OCI-LY1 (cell line): Measurements from ENCODE around the gene IQSEC1.

ENCODE experiments used
- H2AFZ ChIP-seq: fragments of 200-600 bp; sonication (generic), shearing (Covaris generic); 2 replicates; pipeline ENCODE4 v1.6.0; 2014; ENCODE audit warnings: antibody characterized with exemption, mild to moderate bottlenecking, low read length
- H3F3A ChIP-seq: fragments of 200-600 bp; sonication (generic), shearing (Covaris generic); 2 replicates; pipeline ENCODE4 v1.6.0; 2014; ENCODE audit warnings: mild to moderate bottlenecking, antibody characterized with exemption, low read length, moderate library complexity; ENCODE audit not compliant: insufficient read depth
- H3K27ac ChIP-seq: fragments of 200-600 bp; sonication (generic); 2 replicates; pipeline ENCODE4 v1.5.1; 2014; ENCODE audit warnings: low read length, mixed run types, mild to moderate bottlenecking, low read depth; ENCODE audit not compliant: poor library complexity, severe bottlenecking
- H3K27me3 ChIP-seq: fragments of 200-600 bp; sonication (generic); 2 replicates; pipeline ENCODE4 v1.6.0; 2014; ENCODE audit warnings: antibody characterized with exemption, mild to moderate bottlenecking, low read length, moderate library complexity; ENCODE audit not compliant: insufficient read depth
- H3K36me3 ChIP-seq: fragments of 200-600 bp; sonication (generic); 2 replicates; pipeline ENCODE4 v1.6.1; 2014; ENCODE audit warnings: mild to moderate bottlenecking, antibody characterized with exemption, low read length, moderate library complexity, mixed read lengths; ENCODE audit not compliant: insufficient read depth
- H3K4me1 ChIP-seq: fragments of 200-600 bp; sonication (generic); 2 replicates; pipeline ENCODE4 v1.5.1; 2014; ENCODE audit warnings: mild to moderate bottlenecking, low read length, moderate library complexity; ENCODE audit not compliant: insufficient read depth, severe bottlenecking
- H3K4me2 ChIP-seq: fragments of 200-600 bp; sonication (generic), shearing (Covaris generic); 2 replicates; pipeline ENCODE4 v1.6.1; 2014; ENCODE audit warnings: low read length
- H3K4me3 ChIP-seq: fragments of 200-600 bp; sonication (generic); 2 replicates; pipeline ENCODE4 v1.5.1; 2014; ENCODE audit warnings: low read length, low read depth, mild to moderate bottlenecking, mixed read lengths; ENCODE audit not compliant: poor library complexity, severe bottlenecking
- H3K79me2 ChIP-seq: fragments of 200-600 bp; shearing (Covaris generic); 2 replicates; pipeline ENCODE4 v1.6.1; 2016; ENCODE audit warnings: mixed run types, low read length, mixed read lengths; ENCODE audit not compliant: insufficient read depth
- H3K9ac ChIP-seq: fragments of 200-600 bp; sonication (generic), shearing (Covaris generic); 2 replicates; pipeline ENCODE4 v1.6.1; 2014; ENCODE audit warnings: mild to moderate bottlenecking, low read length, mixed read lengths
- H3K9me2 ChIP-seq: fragments of 200-600 bp; sonication (generic), shearing (Covaris generic); 2 replicates; pipeline ENCODE4 v1.6.1; 2014; ENCODE audit warnings: low read depth, mild to moderate bottlenecking, low read length, mixed read lengths
- H3K9me3 ChIP-seq: fragments of 200-600 bp; shearing (Covaris generic); 2 replicates; pipeline ENCODE4 v1.6.1; 2014; ENCODE audit warnings: low read length, mixed read lengths
- H4K20me1 ChIP-seq: fragments of 200-600 bp; sonication (generic), shearing (Covaris generic); 2 replicates; pipeline ENCODE4 v1.6.0; 2016; ENCODE audit warnings: mild to moderate bottlenecking, low read length; ENCODE audit not compliant: insufficient read depth
- EZH2 ChIP-seq: fragments of 200-600 bp; sonication (generic), shearing (Covaris generic); IDR thresholded peaks from 2 replicates; pipeline ENCODE4 v1.8.0; 2017; ENCODE audit warnings: borderline replicate concordance, mixed run types, mild to moderate bottlenecking, antibody characterized with exemption, low read length, moderate library complexity, mixed read lengths
- TF ChIP-seq, protein P1 (sequence below): fragments of 200-600 bp; sonication (generic), shearing (Covaris generic); IDR thresholded peaks from 2 replicates; pipeline ENCODE4 v1.5.1; 2017; ENCODE audit warnings: mild to moderate bottlenecking, antibody characterized with exemption, low read length, moderate library complexity, mixed read lengths

Gene IQSEC1

GRCh38 chr3:13116426-13116825 lies 43.2 kb upstream of the IQSEC1 start:
- H3K4me1 ChIP-seq, result peaks cover 5% of the 10 kb centered on the region
- no peak overlapping the region for H3K4me2 ChIP-seq
- H3K9ac ChIP-seq, result no peak overlapping the region
- no peaks in the 10 kb centered on the region for H3K9me3 ChIP-seq
- no peaks in the 10 kb centered on the region for H3K36me3 ChIP-seq
- H3K27me3 ChIP-seq, result peaks cover 12% of the 10 kb centered on the region; the same call in 1 of the 2 replicates
- no peaks in the 10 kb centered on the region for H3K9me2 ChIP-seq
- H3K4me3 ChIP-seq, result no peak overlapping the region
- TF ChIP-seq, protein P1, sequence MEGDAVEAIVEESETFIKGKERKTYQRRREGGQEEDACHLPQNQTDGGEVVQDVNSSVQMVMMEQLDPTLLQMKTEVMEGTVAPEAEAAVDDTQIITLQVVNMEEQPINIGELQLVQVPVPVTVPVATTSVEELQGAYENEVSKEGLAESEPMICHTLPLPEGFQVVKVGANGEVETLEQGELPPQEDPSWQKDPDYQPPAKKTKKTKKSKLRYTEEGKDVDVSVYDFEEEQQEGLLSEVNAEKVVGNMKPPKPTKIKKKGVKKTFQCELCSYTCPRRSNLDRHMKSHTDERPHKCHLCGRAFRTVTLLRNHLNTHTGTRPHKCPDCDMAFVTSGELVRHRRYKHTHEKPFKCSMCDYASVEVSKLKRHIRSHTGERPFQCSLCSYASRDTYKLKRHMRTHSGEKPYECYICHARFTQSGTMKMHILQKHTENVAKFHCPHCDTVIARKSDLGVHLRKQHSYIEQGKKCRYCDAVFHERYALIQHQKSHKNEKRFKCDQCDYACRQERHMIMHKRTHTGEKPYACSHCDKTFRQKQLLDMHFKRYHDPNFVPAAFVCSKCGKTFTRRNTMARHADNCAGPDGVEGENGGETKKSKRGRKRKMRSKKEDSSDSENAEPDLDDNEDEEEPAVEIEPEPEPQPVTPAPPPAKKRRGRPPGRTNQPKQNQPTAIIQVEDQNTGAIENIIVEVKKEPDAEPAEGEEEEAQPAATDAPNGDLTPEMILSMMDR, result no peak
- no peak for TF ChIP-seq EZH2
- H3K27ac ChIP-seq, result no peak overlapping the region
- no peaks in the 10 kb centered on the region for H3F3A ChIP-seq
- H3K79me2 ChIP-seq, result no peaks in the 10 kb centered on the region
- no peaks in the 10 kb centered on the region for H4K20me1 ChIP-seq
- no peak overlapping the region for H2AFZ ChIP-seq

DNA sequence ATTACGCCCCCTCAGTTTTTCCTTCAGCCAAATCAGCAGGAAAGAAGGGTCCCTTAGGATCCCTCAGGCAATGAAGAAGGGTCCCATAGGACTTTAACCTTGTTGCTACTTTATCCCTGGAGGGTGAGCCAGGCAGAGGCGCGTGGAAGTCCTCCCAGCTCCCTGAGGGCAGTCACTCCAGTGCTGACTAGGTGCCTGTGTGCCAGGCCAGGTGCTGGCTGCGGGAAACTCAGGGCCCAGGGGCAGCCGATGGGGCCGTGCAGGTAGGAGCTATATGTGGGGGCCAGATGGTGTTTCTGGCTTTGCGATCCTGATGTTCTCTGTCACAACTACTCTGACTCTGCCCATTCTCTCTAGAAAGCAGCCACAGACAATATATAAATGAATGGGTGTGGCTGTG lies 42.8 kb upstream of the IQSEC1 start:
- H3K9me2 ChIP-seq, result no peaks in the 10 kb centered on the region

DNA sequence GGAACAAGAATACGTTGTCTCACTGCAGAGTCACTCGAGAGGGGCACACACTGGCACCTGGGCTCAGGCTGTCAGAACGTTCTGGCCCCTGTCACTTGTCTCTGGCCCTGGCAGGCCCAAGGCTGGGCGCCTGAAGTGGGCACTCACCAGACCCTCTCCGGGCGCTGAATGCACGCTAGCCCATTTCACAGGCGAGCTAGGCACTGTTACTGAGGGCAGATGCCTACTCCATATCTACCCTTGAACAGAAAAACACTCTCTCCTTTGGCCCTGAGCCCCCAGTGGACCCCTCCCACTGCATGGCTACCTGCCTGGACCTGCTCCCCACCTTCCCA lies 42.3 kb upstream of the IQSEC1 start:
- H3K9me3 ChIP-seq, result no peaks in the 10 kb centered on the region
- no peak overlapping the region for H3K27ac ChIP-seq
- TF ChIP-seq, protein P1, result no peak
- TF ChIP-seq EZH2, result no peak

More for the DNA sequence above, 42.8 kb upstream of the IQSEC1 start:
- no peaks in the 10 kb centered on the region for H3K79me2 ChIP-seq
- H3K4me2 ChIP-seq, result no peak overlapping the region
- TF ChIP-seq, protein P1, result no peak
- no peak for TF ChIP-seq EZH2
- no peaks in the 10 kb centered on the region for H4K20me1 ChIP-seq
- no peaks in the 10 kb centered on the region for H3F3A ChIP-seq
- H2AFZ ChIP-seq, result no peak overlapping the region
- H3K36me3 ChIP-seq, result no peaks in the 10 kb centered on the region
- no peak overlapping the region for H3K9ac ChIP-seq
- no peak overlapping the region for H3K27ac ChIP-seq
- H3K27me3 ChIP-seq, result peaks cover 7% of the 10 kb centered on the region; the same call in 1 of the 2 replicates
- H3K4me1 ChIP-seq, result peaks cover 8% of the 10 kb centered on the region
- no peaks in the 10 kb centered on the region for H3K9me3 ChIP-seq
- no peak overlapping the region for H3K4me3 ChIP-seq

More for the DNA sequence above, 42.3 kb upstream of the IQSEC1 start:
- Histone ChIP-seq H2AFZ (no peak overlapping the region), H3K4me2 (no peak overlapping the region), H3K4me3 (no peak overlapping the region), H3K27me3 (peaks cover 7% of the 10 kb centered on the region; the same call in 1 of the 2 replicates), H3F3A (no peaks in the 10 kb centered on the region), H3K9ac (no peak overlapping the region), H3K9me2 (no peaks in the 10 kb centered on the region), H3K79me2 (no peaks in the 10 kb centered on the region), H3K4me1 (peaks cover 12% of the 10 kb centered on the region), H4K20me1 (no peaks in the 10 kb centered on the region), H3K36me3 (no peaks in the 10 kb centered on the region)
